Peyer's patch (tissue), 4 donors: ENCODE data around the gene THG1L.
"Not testable (repeated sequence)": the region's sequence is repeated elsewhere in the genome, so short reads cannot be mapped to it uniquely, and the experiment has no call there.

Experiments used
- CTCF ChIP-seq, 6 experiments: fragments of 450-650 bp in 4 of 6; fragments of 200-600 bp in 2 of 6; sonication (generic) in 1 of 6; IDR thresholded peaks; one replicate each; pipeline ENCODE4 v1.5.1; 2017 to 2019; ENCODE audit warnings: antibody characterized with exemption in 6 of 6, mild to moderate bottlenecking in 3 of 6, moderate library complexity in 1 of 6
- POLR2A ChIP-seq, 2 donors: fragments of 450-650 bp; IDR thresholded peaks; one replicate each; pipeline ENCODE4 v1.5.1; 2017; ENCODE audit warnings: antibody characterized with exemption in 2 of 2, mild to moderate bottlenecking in 2 of 2, moderate library complexity in 2 of 2

- not testable (repeated sequence) for TF ChIP-seq CTCF, POLR2A (IDR thresholded peaks at IDR 0.05)
These were observed 37.4 kb upstream of the THG1L start for GRCh38 chr5:157693816-157694215.
